ENCODE measurements around the gene SCG5.
A peak's percentile ranks its signal among the peaks of the same experiment; 100 is the strongest.

Gene SCG5

GRCh38 chr15:32663671-32664070 is 22.2 kb downstream of the SCG5 start:
- TF ChIP-seq CREB1 (IDR thresholded peaks at IDR 0.05; ENCODE audit: low read depth) (no peak), TEAD4 (IDR thresholded peaks at IDR 0.05) (no peak), TAF1 (IDR thresholded peaks at IDR 0.05; ENCODE audit: low read depth) (no peak), EP300 (IDR thresholded peaks at IDR 0.05; ENCODE audit: borderline replicate concordance) (no peak), NFIC (IDR thresholded peaks at IDR 0.05) (no peak), RAD21 (IDR thresholded peaks at IDR 0.05; ENCODE audit: low read depth) (no peak), YY1 (IDR thresholded peaks at IDR 0.05; ENCODE audit: low read depth) (no peak), ZBTB7A (IDR thresholded peaks at IDR 0.05; ENCODE audit: low read depth) (no peak), FOXM1 (IDR thresholded peaks at IDR 0.05; ENCODE audit: borderline replicate concordance, low read depth) (no peak), EGR1 (IDR thresholded peaks at IDR 0.05) (no peak), TCF12 (IDR thresholded peaks at IDR 0.05; ENCODE audit: low read depth) (no peak), REST (IDR thresholded peaks at IDR 0.05; ENCODE audit: low read depth) (no peak), MAX (IDR thresholded peaks at IDR 0.05) (no peak), CEBPB (IDR thresholded peaks at IDR 0.05) (no peak)
- TF ChIP-seq, protein P1, sequence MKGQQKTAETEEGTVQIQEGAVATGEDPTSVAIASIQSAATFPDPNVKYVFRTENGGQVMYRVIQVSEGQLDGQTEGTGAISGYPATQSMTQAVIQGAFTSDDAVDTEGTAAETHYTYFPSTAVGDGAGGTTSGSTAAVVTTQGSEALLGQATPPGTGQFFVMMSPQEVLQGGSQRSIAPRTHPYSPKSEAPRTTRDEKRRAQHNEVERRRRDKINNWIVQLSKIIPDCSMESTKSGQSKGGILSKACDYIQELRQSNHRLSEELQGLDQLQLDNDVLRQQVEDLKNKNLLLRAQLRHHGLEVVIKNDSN (IDR thresholded peaks at IDR 0.05): no peak

GRCh38 chr15:32664796-32665195 is 23.3 kb downstream of the SCG5 start:
- TF ChIP-seq CEBPB (IDR thresholded peaks at IDR 0.05) (no peak), EGR1 (IDR thresholded peaks at IDR 0.05) (no peak), TEAD4 (IDR thresholded peaks at IDR 0.05) (no peak), ZBTB7A (IDR thresholded peaks at IDR 0.05; ENCODE audit: low read depth) (no peak)

DNA sequence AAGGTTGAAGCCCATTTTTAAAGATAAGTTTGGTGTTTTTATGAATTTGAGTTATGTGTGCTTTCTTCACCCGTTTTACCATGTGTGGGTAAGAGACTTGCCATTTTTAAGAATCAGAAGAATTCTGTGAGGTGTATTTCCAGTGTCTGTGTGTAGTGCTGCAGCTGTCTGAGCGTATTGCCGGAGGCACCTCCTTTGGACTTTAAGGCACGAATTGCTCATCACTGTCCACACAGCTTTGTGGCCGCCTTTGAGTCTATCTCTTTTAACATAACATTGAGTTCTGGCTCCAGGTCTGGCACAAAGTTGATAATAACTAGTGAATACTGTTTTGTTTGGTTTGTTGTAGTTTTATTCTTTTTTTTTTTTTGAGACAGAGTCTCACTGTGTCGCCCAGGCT is 25.8 kb downstream of the SCG5 start:
- TF ChIP-seq NFIC (IDR thresholded peaks at IDR 0.05): no peak
- no peak for TF ChIP-seq CREB1 (IDR thresholded peaks at IDR 0.05; ENCODE audit: low read depth)
- TF ChIP-seq RAD21 (IDR thresholded peaks at IDR 0.05; ENCODE audit: low read depth): no peak
- no peak for TF ChIP-seq TCF12 (IDR thresholded peaks at IDR 0.05; ENCODE audit: low read depth)

DNA sequence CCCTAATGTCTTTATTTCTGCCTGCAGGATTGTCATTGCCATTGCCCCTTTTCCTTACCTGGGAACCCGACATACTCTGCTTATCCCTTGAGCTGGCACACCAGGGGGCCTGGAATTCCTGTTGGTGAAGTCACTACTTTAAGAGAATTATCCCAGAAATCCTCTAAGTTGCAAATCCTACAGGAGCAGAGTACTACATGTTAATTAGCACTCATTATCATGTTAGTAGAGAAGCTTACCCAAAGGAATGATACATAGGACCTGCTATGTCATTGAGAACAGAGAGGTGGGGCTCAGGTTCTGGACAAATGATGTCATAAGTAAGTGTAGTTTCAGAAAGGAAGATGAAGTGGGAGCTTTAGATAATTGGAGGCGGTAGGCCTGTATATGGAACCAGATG is 27.4 kb downstream of the SCG5 start:
- TF ChIP-seq TCF12 (IDR thresholded peaks at IDR 0.05; ENCODE audit: low read depth): no peak
- TF ChIP-seq, protein P1 (IDR thresholded peaks at IDR 0.05): no peak
- no peak for TF ChIP-seq MAX (IDR thresholded peaks at IDR 0.05)
- TF ChIP-seq TEAD4 (IDR thresholded peaks at IDR 0.05): peak; percentile 37; the same call in 1 of the 2 replicates
- no peak for TF ChIP-seq ZBTB7A (IDR thresholded peaks at IDR 0.05; ENCODE audit: low read depth)
- TF ChIP-seq EGR1 (IDR thresholded peaks at IDR 0.05): no peak
- TF ChIP-seq CEBPB (IDR thresholded peaks at IDR 0.05): no peak

DNA sequence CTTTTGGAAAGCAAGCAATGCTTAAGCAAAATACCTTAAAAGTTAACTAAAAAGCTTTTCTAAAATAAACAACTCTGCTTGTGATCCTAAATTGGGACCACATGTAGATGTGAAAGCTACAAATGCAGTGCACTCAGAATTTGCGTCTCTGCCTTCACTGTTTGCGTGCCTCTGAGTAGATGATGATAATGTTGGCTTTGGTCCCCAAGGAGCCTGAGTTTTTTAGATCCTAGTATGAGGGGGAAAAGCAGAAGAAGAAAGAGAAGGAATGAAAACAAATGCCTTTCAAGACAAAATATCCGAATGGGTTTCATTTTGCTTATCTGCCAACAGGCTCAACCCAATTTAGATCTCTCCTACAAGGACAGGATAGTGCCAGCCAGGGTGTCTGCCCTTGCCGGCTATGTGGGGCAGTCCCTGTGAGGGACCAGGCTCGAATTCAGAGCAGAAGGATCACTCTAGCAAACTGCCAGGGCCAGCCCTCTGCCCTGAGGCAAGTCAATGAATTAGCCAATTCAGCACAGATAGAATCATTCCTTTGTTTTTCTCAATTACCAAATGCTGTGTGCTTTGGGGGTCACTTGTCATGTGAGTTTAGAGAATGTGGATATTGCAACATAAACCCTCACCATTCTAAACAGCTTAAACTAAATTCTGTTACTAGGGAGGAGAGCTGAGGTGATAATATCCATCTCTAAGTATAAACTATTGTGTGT is 28.5 kb downstream of the SCG5 start:
- TF ChIP-seq, protein P1 (IDR thresholded peaks at IDR 0.05): no peak
- TF ChIP-seq ZBTB7A (IDR thresholded peaks at IDR 0.05; ENCODE audit: low read depth) (no peak), TAF1 (IDR thresholded peaks at IDR 0.05; ENCODE audit: low read depth) (no peak), NFIC (IDR thresholded peaks at IDR 0.05) (no peak), FOXM1 (IDR thresholded peaks at IDR 0.05; ENCODE audit: borderline replicate concordance, low read depth) (no peak), EGR1 (IDR thresholded peaks at IDR 0.05) (no peak), TEAD4 (IDR thresholded peaks at IDR 0.05) (no peak), YY1 (IDR thresholded peaks at IDR 0.05; ENCODE audit: low read depth) (no peak), TCF12 (IDR thresholded peaks at IDR 0.05; ENCODE audit: low read depth) (no peak)

GRCh38 chr15:32670623-32671022 is 29.1 kb downstream of the SCG5 start:
- no peak for TF ChIP-seq TEAD4 (IDR thresholded peaks at IDR 0.05)
- TF ChIP-seq EGR1 (IDR thresholded peaks at IDR 0.05): no peak
- no peak for TF ChIP-seq NFIC (IDR thresholded peaks at IDR 0.05)
- TF ChIP-seq CREB1 (IDR thresholded peaks at IDR 0.05; ENCODE audit: low read depth): no peak
- TF ChIP-seq TCF12 (IDR thresholded peaks at IDR 0.05; ENCODE audit: low read depth): no peak
- TF ChIP-seq MAX (IDR thresholded peaks at IDR 0.05): no peak
- TF ChIP-seq, protein P1 (IDR thresholded peaks at IDR 0.05): no peak
- TF ChIP-seq RAD21 (IDR thresholded peaks at IDR 0.05; ENCODE audit: low read depth): no peak
- no peak for TF ChIP-seq ZBTB7A (IDR thresholded peaks at IDR 0.05; ENCODE audit: low read depth)
- no peak for TF ChIP-seq EP300 (IDR thresholded peaks at IDR 0.05; ENCODE audit: borderline replicate concordance)
- no peak for TF ChIP-seq FOXM1 (IDR thresholded peaks at IDR 0.05; ENCODE audit: borderline replicate concordance, low read depth)
- no peak for TF ChIP-seq YY1 (IDR thresholded peaks at IDR 0.05; ENCODE audit: low read depth)
